Smooth muscle cell (in vitro differentiated cells): ENCODE measurements around the gene TMX2. TPM values are rescaled to one million over a fixed set of nuclear protein-coding genes. Genes with fewer than 3 reads are reported as not detected.

Source experiments
- DNase-seq: peaks from one replicate; lab custom pipeline; 2025; ENCODE audit not compliant: unreplicated experiment; lab: John Stamatoyannopoulos, UW
- H2AFZ ChIP-seq: fragments of 200-600 bp; sonication (generic); 2 replicates; pipeline ENCODE4 v1.6.0; 2016; ENCODE audit warnings: antibody characterized with exemption, low read depth, mild to moderate bottlenecking
- H3F3A ChIP-seq: fragments of 200-600 bp; sonication (generic); 2 replicates; pipeline ENCODE4 v1.6.0; 2017; ENCODE audit warnings: antibody characterized with exemption, low read depth
- H3K27ac ChIP-seq: fragments of 200-600 bp; sonication (generic); 2 replicates; pipeline ENCODE4 v1.5.1; 2016; ENCODE audit warnings: low read depth, mild to moderate bottlenecking
- H3K27me3 ChIP-seq: fragments of 200-600 bp; sonication (generic); 2 replicates; pipeline ENCODE4 v1.6.1; 2016; ENCODE audit warnings: low read depth, mild to moderate bottlenecking
- H3K36me3 ChIP-seq: fragments of 200-600 bp; sonication (generic); 2 replicates; pipeline ENCODE4 v1.5.1; 2016; ENCODE audit warnings: low read depth
- H3K4me1 ChIP-seq: fragments of 200-600 bp; sonication (generic); 2 replicates; pipeline ENCODE4 v1.5.1; 2016; ENCODE audit warnings: low read depth
- H3K4me2 ChIP-seq: fragments of 200-600 bp; sonication (generic); 2 replicates; pipeline ENCODE4 v1.6.0; 2016; ENCODE audit warnings: mild to moderate bottlenecking
- H3K4me3 ChIP-seq: fragments of 200-600 bp; sonication (generic); 2 replicates; pipeline ENCODE4 v1.5.1; 2016; ENCODE audit warnings: mild to moderate bottlenecking
- H3K79me2 ChIP-seq: fragments of 200-600 bp; sonication (generic); 2 replicates; pipeline ENCODE4 v1.6.0; 2016; ENCODE audit warnings: low read depth, mild to moderate bottlenecking
- H3K9ac ChIP-seq: fragments of 200-600 bp; sonication (generic); 2 replicates; pipeline ENCODE4 v1.6.0; 2016; ENCODE audit warnings: low read depth
- H3K9me3 ChIP-seq: fragments of 200-600 bp; sonication (generic); replicated peaks from 2 replicates; pipeline ENCODE4 v1.5.1; 2016; ENCODE audit warnings: low read depth
- H4K20me1 ChIP-seq: fragments of 200-600 bp; sonication (generic); 2 replicates; pipeline ENCODE4 v1.6.0; 2016; ENCODE audit warnings: low read depth
- CTCF ChIP-seq: fragments of 200-600 bp; sonication (generic); IDR thresholded peaks from 2 replicates; pipeline ENCODE4 v1.5.1; 2017; ENCODE audit warnings: borderline replicate concordance, mild to moderate bottlenecking, antibody characterized with exemption; ENCODE audit not compliant: insufficient read depth, poor library complexity, severe bottlenecking
- WGBS: methylation state at CpG from one replicate; pipeline ENCODE4 v1.1.7; 2016; ENCODE audit warnings: low lambda C conversion rate; 5-methylcytosine and 5-hydroxymethylcytosine counted together
- polyA plus RNA-seq: library from polyadenylated mRNA; unstranded; fragments of >200 nt; fragmentation: Nextera tagmentation; extraction: Ambion mirVana; gene quantifications from 2 replicates; pipeline ENCODE4 v1.2.1, GENCODE V29; 2016
- total RNA-seq: library from RNA; depleted of rRNA; stranded (reverse); fragments of >200 nt; gene quantifications from 2 replicates; pipeline ENCODE4 v1.2.3, GENCODE V29; 2014

Gene TMX2
- total and polyA plus RNA-seq, 2 experiments from 2014 or later = 82.6 to 86.6 TPM

DNA sequence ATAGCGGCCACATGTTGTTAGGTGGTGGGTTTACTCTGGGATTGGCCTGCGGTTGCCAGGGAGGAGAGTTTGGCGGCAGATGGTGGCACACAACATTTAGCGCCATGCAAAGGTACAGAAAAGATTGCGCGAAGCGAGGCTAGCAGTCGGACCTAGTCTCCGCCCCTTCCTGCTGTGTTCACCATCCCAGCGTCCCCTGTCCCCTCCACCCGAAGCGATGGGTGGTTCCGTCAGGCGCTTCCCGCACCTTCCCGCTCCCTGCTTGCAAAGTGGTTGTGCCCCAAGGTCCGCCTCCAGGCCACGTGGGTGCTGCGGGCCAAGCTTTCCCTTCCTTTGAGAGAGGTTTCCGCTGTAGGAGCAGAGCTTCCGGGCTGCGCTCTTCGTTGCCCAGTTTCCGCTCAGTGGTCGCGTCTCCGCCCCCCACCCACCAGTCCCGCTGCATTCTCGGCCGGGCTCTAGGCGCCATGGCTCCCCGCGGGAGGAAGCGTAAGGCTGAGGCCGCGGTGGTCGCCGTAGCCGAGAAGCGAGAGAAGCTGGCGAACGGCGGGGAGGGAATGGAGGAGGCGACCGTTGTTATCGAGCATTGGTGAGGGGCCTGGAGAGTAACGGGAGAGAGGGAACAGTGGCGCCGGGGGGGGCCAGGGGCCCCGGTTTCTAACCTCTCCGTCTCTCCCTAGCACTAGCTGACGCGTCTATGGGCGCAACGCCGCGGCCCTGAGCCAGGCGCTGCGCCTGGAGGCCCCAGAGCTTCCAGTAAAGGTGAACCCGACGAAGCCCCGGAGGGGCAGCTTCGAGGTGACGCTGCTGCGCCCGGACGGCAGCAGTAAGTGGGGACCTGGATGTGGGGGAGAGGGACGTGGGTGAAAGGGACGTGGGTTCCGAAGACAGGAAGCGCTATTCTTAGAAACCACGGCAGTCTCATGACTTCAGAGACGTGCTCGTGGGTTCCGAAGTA is 29.0 kb downstream of the TMX2 start, which contains the start of gene SELENOH:
SELENOH (plus strand) TSS at position 360 of the 955 bp plus-strand sequence; CDS start at position 465, 105 bp downstream.
- peak; percentile 86 for DNase-seq
- no peaks in the 10 kb centered on the region for H3K27me3 ChIP-seq
- peak within 1 kb of the TSS; percentile 66 for H2AFZ ChIP-seq
- peaks cover 14% of the 10 kb centered on the region for H3F3A ChIP-seq
- peaks cover 30% of the 10 kb centered on the region for H3K79me2 ChIP-seq
- WGBS = 1% methylated on average over 71 of the region's 75 CpGs
- no peaks in the 10 kb centered on the region for H3K36me3 ChIP-seq
- no peak for TF ChIP-seq CTCF
- H4K20me1 ChIP-seq = peaks cover 6% of the 10 kb centered on the region
- H3K4me3 ChIP-seq = peak within 1 kb of the TSS; percentile 95
- peaks cover 9% of the 10 kb centered on the region for H3K4me1 ChIP-seq
- peak within 1 kb of the TSS; percentile 95 for H3K27ac ChIP-seq
- no peaks in the 10 kb centered on the region for H3K9me3 ChIP-seq
- H3K4me2 ChIP-seq = peak within 1 kb of the TSS; percentile 97
- H3K9ac ChIP-seq = peak within 1 kb of the TSS; percentile 96

- H3F3A ChIP-seq = peaks cover 14% of the 10 kb centered on the region
- no peak for TF ChIP-seq CTCF
- H3K9ac ChIP-seq = peak overlapping the region; percentile 96
- 4% methylated on average over 10 of the region's 10 CpGs for WGBS
- no peaks in the 10 kb centered on the region for H3K27me3 ChIP-seq
- H3K79me2 ChIP-seq = peaks cover 30% of the 10 kb centered on the region
- peak overlapping the region; percentile 95 for H3K4me3 ChIP-seq
- peaks cover 6% of the 10 kb centered on the region for H4K20me1 ChIP-seq
- peak overlapping the region; percentile 97 for H3K4me2 ChIP-seq
- no peaks in the 10 kb centered on the region for H3K36me3 ChIP-seq
- H2AFZ ChIP-seq = peak overlapping the region; percentile 66
- peaks cover 9% of the 10 kb centered on the region for H3K4me1 ChIP-seq
- no peak for DNase-seq
- H3K27ac ChIP-seq = peak overlapping the region; percentile 95
- H3K9me3 ChIP-seq = no peaks in the 10 kb centered on the region
Observed at GRCh38 chr11:57742087-57742452, 29.7 kb downstream of the TMX2 start.

DNA sequence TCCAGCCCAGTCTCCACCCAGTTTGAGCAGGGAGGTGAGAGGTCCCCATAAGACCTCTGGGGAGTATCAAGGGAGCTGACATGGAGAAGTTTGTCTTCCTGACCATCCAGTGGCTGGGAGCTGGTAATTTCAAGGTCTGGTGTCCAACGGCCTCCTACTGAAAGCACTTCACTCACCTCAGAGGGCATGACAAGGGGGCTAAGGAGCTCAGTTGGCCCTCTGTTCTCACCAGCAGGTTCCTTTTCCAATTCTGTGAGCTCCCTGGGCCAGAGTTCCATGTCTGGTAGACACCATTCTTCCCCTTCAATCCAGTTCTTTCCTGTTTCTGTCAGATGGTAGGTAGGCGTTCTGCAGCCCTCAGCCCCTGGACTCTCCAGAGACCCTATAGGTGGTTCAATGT is 32.0 kb downstream of the TMX2 start:
- H4K20me1 ChIP-seq = peaks cover 6% of the 10 kb centered on the region
- DNase-seq = no peak
- 96% methylated on average over 2 of the region's 2 CpGs for WGBS
- no peak overlapping the region for H3K27ac ChIP-seq
- H3K4me1 ChIP-seq = peaks cover 9% of the 10 kb centered on the region
- no peaks in the 10 kb centered on the region for H3K36me3 ChIP-seq
- no peak overlapping the region for H3K4me2 ChIP-seq
- no peaks in the 10 kb centered on the region for H3K9me3 ChIP-seq
- H3F3A ChIP-seq = peaks cover 21% of the 10 kb centered on the region
- no peaks in the 10 kb centered on the region for H3K27me3 ChIP-seq
- H3K9ac ChIP-seq = no peak overlapping the region
- no peak overlapping the region for H3K4me3 ChIP-seq
- peaks cover 30% of the 10 kb centered on the region for H3K79me2 ChIP-seq
- no peak for TF ChIP-seq CTCF
- H2AFZ ChIP-seq = no peak overlapping the region
